ENCODE measurements around the gene SLC35F1. TPM values are rescaled to one million over a fixed set of nuclear protein-coding genes. Genes with fewer than 3 reads are reported as not detected.

Gene SLC35F1
- total and polyA plus RNA-seq, 10 of the 15 experiments (the other 5 are each of a cell fraction or from before 2014, with no cell fraction given), result 0.01 TPM; not detected in 9

- TF ChIP-seq EP300 (IDR thresholded peaks at IDR 0.05; ENCODE audit: borderline replicate concordance in 1 of 2, control insufficient read depth in 1 of 2, low read depth in 2 of 2, low read length in 2 of 2), result no peak
- no peak for TF ChIP-seq EED (IDR thresholded peaks at IDR 0.05; ENCODE audit: low read depth)
- no peak for TF ChIP-seq LARP7 (IDR thresholded peaks at IDR 0.05)
- no peak for TF ChIP-seq TAF1 (IDR thresholded peaks at IDR 0.05; ENCODE audit: borderline replicate concordance, low read depth, low read length)
These were observed 391.7 kb downstream of the SLC35F1 start (continued) for GRCh38 chr6:118298476-118299427.

GRCh38 chr6:118299457-118299856, 392.4 kb downstream of the SLC35F1 start:
- in situ Hi-C loops (cut with MboI), result no loop called here
- H3K9ac ChIP-seq (ENCODE audit: control insufficient read depth, insufficient read depth, low read length), result no peak overlapping the region
- FAIRE-seq, result no peak

More at GRCh38 chr6:118299457-118299856, 392.4 kb downstream of the SLC35F1 start:
- Histone ChIP-seq H4K20me1 (ENCODE audit: control insufficient read depth, insufficient read depth) (no peaks in the 10 kb centered on the region), H3K27ac (ENCODE audit: control insufficient read depth, insufficient read depth) (no peak overlapping the region), H3K9me3 (replicated peaks; ENCODE audit: control insufficient read depth, insufficient read depth, low read length) (no peaks in the 10 kb centered on the region), H3K79me2 (ENCODE audit: control insufficient read depth, insufficient read depth, low read length) (no peaks in the 10 kb centered on the region), H2AFZ (ENCODE audit: control insufficient read depth, low read depth, low read length) (no peak overlapping the region), H3K27me3 (replicated peaks in 1 of 2; ENCODE audit: control insufficient read depth in 2 of 2, insufficient read depth in 2 of 2, low read length in 1 of 2) (no peaks in the 10 kb centered on the region), H3K4me2 (ENCODE audit: control insufficient read depth, insufficient read depth) (no peak overlapping the region), H3K4me3 (no peak overlapping the region), H3K36me3 (ENCODE audit: control insufficient read depth in 2 of 2, insufficient read depth in 2 of 2, low read length in 1 of 2) (no peaks in the 10 kb centered on the region), H3K4me1 (ENCODE audit: control insufficient read depth, insufficient read depth, low read length) (no peaks in the 10 kb centered on the region)
- SMC1A ChIA-PET (ENCODE audit: uncharacterized antibody, unreplicated experiment), result no interaction called here
- 62% methylated on average over 4 of the region's 4 CpGs for WGBS (ENCODE audit: insufficient coverage, insufficient replicate concordance, low lambda C conversion rate, missing lambda C conversion rate)
- BruUV-seq (replicated peaks), result no TSS peak
- CTCF ChIA-PET, result no interaction called here
- POLR2A ChIA-PET, result no interaction called here
- RAD21 ChIA-PET (ENCODE audit: unreplicated experiment), result no interaction called here
- ATAC-seq, result no peak
- intact Hi-C loops (cut with micrococcal nuclease; ENCODE audit: unreplicated experiment), result no loop called here
- no peak for TF ChIP-seq ZZZ3 (IDR thresholded peaks at IDR 0.05; ENCODE audit: control insufficient read depth, insufficient read length, low read depth)
- no peak for TF ChIP-seq TCF12 (IDR thresholded peaks at IDR 0.05; ENCODE audit: low read depth, low read length)
- no peak for TF ChIP-seq MTA2 (IDR thresholded peaks at IDR 0.05; ENCODE audit: low read depth)
- TF ChIP-seq MAX (IDR thresholded peaks at IDR 0.05; ENCODE audit: low read depth, low read length), result no peak
- no peak for TF ChIP-seq STAT1 (conservative IDR thresholded peaks at IDR 0.05)
- TF ChIP-seq POLR2A (IDR thresholded peaks at IDR 0.05; ENCODE audit: low read depth, low read length), result no peak
- no peak for TF ChIP-seq SMAD5 (IDR thresholded peaks at IDR 0.05; ENCODE audit: low read depth)
- no peak for TF ChIP-seq BHLHE40 (IDR thresholded peaks at IDR 0.05; ENCODE audit: borderline replicate concordance in 1 of 2, low read depth in 2 of 2, low read length in 1 of 2)
- TF ChIP-seq ATF2 (IDR thresholded peaks at IDR 0.05; ENCODE audit: low read length), result no peak
- TF ChIP-seq MEF2B (IDR thresholded peaks at IDR 0.05; ENCODE audit: partially characterized antibody, poor library complexity, severe bottlenecking), result no peak
- TF ChIP-seq ESRRA (IDR thresholded peaks at IDR 0.05; ENCODE audit: low read length), result no peak
- no peak for TF ChIP-seq EP300 (IDR thresholded peaks at IDR 0.05; ENCODE audit: borderline replicate concordance in 1 of 2, control insufficient read depth in 1 of 2, low read depth in 2 of 2, low read length in 2 of 2)
- DNase-seq (ENCODE audit: low read depth, low spot score), result no peak
